ENCODE measurements around the gene ASCL2.

DNA sequence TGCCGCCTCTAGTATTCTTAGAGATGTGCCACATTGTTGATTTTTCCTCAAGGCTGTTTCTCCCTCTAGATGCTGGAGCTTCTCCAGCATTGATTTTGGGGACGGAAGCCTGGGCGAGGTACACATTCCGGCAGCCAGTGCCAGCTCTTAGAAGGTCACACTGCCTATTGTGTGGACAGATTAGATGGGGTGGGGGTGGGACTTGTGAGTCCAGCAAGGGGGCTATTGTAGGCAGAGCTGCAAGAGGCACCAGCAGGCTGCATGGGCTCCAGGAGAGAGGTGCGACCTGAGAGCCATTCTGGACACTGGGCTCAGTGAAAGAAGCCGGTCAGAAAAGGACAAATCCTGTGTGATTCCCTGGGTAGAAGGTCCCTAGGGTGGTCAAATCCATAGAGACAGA lies 19.0 kb upstream of the ASCL2 start:
- no peak for TF ChIP-seq MXI1 (IDR thresholded peaks at IDR 0.05; ENCODE audit: borderline replicate concordance, low read depth, low read length)
- TF ChIP-seq, protein P1, sequence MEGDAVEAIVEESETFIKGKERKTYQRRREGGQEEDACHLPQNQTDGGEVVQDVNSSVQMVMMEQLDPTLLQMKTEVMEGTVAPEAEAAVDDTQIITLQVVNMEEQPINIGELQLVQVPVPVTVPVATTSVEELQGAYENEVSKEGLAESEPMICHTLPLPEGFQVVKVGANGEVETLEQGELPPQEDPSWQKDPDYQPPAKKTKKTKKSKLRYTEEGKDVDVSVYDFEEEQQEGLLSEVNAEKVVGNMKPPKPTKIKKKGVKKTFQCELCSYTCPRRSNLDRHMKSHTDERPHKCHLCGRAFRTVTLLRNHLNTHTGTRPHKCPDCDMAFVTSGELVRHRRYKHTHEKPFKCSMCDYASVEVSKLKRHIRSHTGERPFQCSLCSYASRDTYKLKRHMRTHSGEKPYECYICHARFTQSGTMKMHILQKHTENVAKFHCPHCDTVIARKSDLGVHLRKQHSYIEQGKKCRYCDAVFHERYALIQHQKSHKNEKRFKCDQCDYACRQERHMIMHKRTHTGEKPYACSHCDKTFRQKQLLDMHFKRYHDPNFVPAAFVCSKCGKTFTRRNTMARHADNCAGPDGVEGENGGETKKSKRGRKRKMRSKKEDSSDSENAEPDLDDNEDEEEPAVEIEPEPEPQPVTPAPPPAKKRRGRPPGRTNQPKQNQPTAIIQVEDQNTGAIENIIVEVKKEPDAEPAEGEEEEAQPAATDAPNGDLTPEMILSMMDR (conservative IDR thresholded peaks at IDR 0.05; ENCODE audit: low read depth, low read length), result no peak
- TF ChIP-seq, protein P2, sequence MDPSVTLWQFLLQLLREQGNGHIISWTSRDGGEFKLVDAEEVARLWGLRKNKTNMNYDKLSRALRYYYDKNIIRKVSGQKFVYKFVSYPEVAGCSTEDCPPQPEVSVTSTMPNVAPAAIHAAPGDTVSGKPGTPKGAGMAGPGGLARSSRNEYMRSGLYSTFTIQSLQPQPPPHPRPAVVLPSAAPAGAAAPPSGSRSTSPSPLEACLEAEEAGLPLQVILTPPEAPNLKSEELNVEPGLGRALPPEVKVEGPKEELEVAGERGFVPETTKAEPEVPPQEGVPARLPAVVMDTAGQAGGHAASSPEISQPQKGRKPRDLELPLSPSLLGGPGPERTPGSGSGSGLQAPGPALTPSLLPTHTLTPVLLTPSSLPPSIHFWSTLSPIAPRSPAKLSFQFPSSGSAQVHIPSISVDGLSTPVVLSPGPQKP (IDR thresholded peaks at IDR 0.05; ENCODE audit: borderline replicate concordance, low read depth, low read length), result no peak
- TF ChIP-seq NFE2L2 (IDR thresholded peaks at IDR 0.05; ENCODE audit: low read depth, low read length), result no peak
- no peak for TF ChIP-seq POLR2A (IDR thresholded peaks at IDR 0.05; ENCODE audit: low read depth, low read length)
- TF ChIP-seq RCOR1 (IDR thresholded peaks at IDR 0.05; ENCODE audit: insufficient replicate concordance, low read length), result no peak
- TF ChIP-seq RAD21 (IDR thresholded peaks at IDR 0.05; ENCODE audit: low read length), result no peak
- TF ChIP-seq FOS (IDR thresholded peaks at IDR 0.05; ENCODE audit: low read depth, low read length), result no peak
- no peak for TF ChIP-seq SMC3 (IDR thresholded peaks at IDR 0.05; ENCODE audit: low read depth, low read length)
- no peak for TF ChIP-seq RFX5 (IDR thresholded peaks at IDR 0.05; ENCODE audit: low read depth, low read length)
- no peak for TF ChIP-seq BHLHE40 (IDR thresholded peaks at IDR 0.05; ENCODE audit: low read depth, low read length)
- TF ChIP-seq, protein P3, sequence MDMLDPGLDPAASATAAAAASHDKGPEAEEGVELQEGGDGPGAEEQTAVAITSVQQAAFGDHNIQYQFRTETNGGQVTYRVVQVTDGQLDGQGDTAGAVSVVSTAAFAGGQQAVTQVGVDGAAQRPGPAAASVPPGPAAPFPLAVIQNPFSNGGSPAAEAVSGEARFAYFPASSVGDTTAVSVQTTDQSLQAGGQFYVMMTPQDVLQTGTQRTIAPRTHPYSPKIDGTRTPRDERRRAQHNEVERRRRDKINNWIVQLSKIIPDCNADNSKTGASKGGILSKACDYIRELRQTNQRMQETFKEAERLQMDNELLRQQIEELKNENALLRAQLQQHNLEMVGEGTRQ (IDR thresholded peaks at IDR 0.05; ENCODE audit: low read depth, low read length), result no peak

Data from IMR-90 (cell line).